HG03066 (cell line): ENCODE measurements around the gene CORO1C.
"Not testable (repeated sequence)": the region's sequence is repeated elsewhere in the genome, so short reads cannot be mapped to it uniquely, and the experiment has no call there.

Source experiments
- ATAC-seq: cut with Tn5 transposase; IDR thresholded peaks from one replicate; pipeline ENCODE4 v1.9.1; 2021; ENCODE audit warnings: low read depth; ENCODE audit not compliant: unreplicated experiment

CORO1C gene

DNA sequence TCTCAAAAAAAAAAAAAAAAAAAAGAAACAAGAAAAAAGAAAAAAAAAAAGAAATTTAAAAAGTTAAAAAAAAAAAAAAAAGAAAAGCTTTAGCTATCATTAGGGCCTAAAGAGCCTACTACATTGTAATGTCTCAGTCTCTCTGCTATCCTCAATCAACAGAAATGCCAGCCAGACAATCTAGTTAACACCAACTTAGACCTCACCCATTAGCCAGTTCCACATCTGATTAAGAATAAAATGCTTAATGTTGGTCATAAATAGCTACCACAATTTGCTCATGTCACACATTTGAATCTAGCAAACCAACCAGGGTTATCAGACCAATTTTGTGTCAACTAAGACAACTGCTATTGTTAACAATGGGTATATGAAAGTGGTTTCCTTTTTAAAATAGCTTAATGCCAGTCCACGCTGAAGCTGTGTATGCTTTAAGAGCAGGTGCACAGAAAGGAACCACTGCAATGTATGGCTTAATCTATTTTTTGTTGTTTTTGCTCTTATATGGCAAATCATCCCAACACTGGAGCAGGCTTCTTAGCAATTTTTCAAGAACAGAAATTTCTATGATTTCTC lies 52.1 kb downstream of the CORO1C start:
- ATAC-seq = no peak

DNA sequence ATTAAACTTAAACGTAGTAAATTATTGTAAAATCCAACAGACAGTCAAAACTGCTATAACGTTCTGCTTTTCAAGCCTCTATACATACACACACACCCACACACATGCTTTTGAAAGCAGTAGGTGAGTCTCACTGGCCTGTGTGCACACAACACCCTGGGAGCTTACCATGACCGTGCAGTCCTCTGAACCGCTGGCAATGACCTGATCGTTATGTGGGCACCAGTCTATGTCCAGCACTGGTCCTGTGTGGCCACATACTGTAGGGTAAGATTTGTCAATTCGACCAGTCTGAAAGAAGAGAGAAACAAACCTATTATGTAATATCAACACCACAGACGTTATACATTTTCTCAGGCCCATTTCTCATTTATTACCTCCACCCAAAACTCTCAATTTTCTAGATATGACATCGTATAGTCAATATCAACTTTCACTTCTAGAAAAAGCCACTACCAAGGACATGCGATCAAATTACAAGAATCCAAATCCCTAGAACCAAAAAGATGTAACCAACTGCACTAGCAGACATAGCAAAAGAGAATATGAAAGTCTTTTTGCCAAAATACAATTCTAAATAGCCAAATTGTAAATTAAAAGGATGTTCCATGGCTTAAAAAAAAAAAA lies 53.1 kb downstream of the CORO1C start:
- ATAC-seq = no peak

DNA sequence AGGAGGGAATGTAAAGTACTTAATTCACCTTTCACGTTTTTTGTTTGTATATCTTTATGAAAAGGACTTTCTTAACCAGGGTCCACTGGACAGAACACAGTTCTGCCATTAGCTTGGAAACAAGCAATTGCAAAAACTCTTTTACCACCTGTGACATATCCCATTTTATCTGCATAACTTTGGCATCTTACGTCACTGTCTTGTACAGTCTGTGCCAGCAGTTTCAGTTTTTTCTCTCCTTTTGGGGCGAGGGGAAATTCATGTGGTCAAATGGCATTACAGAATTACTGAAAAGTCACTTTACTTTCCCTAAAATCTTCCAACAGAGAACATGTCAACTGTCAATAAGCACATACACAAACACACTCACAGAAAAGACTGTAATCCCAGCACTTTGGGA lies 53.9 kb downstream of the CORO1C start:
- no peak for ATAC-seq

DNA sequence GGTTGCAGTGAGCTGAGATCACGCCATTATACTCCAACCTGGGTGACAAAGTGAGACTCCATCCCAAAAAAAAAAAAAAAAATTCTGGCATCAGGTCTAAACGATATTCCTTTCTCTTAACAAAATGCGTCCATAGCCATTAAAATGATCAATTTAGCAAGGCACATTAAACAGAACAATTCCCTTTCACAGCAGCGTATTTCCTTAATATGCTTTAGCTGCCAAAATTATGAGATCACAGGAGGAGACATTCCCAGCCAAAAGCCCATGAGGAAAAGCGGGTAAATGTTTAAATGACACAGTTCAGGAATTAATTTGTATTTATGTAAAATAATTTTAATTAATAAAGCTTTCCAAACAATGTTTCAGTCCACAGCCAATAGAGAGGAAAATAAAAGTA lies 54.6 kb downstream of the CORO1C start:
- no peak for ATAC-seq

DNA sequence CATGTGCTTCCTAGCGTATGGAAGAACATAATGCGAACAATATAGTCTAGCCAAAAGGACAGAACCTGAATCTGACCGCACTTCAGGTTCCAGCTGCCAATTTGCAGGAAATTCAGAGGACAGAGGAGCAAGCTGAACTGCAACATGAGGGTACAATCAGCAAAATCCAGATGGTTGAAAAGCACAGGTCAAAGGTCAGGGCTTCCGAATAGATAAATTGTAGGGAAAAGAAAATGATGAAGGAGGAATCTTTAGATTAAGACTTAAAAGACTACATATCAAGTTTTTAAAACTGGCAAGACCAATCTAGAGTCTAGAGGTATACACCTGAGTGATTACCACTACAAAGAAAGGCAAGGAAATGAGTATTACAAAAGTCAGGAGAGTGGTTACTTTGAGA lies 55.5 kb downstream of the CORO1C start:
- ATAC-seq = no peak

DNA sequence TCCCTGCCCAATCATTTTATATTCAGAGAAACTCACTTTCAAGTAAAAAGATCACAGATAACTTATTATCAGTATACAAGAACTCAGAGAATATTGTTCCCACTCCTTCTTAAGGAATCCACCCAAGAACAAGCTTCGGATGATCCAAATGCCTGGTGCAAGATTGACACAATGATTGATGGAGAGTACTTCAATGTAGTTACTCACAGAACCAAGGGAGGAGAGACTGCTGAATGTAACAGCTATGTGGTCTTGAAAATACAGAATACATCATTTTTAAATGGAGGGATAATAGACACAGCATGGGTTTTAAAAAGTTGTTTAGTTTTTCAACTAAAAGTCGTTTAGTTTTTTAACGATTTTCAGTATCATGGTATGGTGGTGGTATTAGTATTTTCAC lies 59.3 kb downstream of the CORO1C start:
- ATAC-seq = no peak

DNA sequence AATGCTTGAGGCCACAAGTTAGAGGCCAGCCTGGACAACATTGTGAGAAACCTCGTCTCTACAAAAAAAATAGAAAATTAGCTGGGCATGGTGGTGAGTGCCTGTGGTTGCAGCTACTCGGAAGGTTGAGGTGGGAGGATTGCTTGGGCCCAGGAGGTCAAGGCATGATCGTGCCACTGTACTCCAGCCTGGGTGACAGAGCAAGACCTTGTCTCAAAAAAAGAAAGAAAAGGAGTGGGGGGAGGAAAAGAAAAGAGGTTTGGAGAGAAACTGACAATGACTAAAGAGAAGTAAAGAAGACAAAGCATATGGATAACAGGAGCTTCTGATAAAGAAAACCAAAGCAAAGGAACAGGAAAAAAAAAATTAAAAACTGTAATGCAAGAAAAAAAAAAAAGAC lies 60.2 kb downstream of the CORO1C start:
- no peak for ATAC-seq

DNA sequence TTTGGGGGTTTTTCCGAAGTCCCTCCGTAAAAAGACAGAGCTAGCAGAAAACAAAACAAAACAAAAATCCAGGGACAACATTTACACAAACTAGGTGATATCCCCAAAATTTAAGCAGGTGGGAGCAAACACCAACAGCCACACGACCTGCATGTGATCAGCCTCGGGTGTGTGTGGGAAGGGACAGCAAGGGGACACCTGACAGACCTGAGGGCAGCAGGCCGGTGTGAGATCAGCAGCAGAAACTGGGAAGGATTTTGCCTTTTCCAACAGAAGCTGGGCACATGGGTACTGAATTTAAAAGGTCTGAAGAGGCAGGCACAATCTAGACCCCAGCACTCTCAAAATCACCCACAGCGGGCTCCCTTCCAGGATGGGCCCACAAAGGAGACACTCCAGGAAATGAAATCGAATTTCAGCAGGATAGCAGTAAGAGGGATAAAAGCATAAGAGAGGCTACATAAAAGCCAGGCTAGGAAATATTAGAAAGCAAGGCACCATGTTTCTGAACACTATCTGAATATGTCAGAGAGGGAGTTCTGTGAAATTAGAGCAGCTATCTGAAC lies 61.2 kb downstream of the CORO1C start:
- ATAC-seq = no peak

DNA sequence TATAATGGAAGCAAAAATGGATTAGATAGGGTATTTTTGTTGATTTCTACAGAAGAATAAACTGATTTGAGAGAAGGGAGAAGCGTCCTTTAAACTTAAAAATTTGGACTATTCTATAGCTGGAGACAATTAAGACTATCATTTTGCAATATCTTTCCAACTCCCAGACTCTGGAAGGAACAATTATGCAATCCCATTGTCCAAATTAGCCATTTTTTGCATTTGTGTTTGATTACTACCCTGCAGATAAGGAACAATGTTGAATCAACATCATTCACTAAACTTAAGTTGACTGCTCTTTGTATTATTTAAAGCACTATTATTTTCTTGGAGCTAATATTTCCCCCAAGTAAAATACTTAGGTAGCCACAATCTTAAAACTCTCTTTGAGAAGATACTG lies 62.8 kb downstream of the CORO1C start:
- no peak for ATAC-seq

DNA sequence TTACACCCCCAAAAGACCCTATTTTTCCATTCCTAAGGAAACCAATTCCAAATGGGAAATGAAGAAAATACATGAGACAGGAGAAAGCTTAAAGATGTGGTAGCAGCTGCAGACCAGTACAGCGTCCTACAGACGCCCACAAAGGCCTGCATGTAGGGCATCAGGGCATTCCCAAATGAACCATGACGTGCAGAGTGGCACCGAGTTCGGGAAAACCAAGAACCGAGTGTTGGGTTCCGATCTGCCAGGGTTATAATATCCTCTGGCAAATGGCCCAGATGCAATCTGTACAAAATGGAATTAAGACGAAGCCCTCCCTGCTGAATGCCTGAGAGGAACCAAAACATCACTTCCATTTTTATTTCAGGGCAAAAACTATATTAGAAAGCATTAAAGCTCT lies 63.3 kb downstream of the CORO1C start:
- ATAC-seq = no peak

DNA sequence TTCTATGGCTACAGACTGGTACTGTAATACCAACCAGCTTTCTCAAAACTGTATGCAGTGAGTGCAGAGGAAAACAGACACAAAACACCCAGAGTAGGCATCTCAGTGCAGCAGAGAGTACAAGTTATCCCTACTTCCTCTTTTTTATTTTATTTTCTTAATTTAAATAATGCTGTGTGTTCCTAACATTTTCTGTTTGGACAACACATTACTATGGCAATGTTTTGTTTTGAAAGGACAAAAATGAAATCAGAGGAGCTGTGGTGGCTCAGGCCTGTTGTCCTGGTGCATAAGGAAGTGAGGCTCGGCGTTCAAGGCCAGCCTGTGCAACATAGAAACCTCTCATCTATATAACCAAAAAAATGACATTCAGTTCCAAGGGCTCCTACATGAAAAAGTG lies 64.0 kb downstream of the CORO1C start:
- no peak for ATAC-seq

DNA sequence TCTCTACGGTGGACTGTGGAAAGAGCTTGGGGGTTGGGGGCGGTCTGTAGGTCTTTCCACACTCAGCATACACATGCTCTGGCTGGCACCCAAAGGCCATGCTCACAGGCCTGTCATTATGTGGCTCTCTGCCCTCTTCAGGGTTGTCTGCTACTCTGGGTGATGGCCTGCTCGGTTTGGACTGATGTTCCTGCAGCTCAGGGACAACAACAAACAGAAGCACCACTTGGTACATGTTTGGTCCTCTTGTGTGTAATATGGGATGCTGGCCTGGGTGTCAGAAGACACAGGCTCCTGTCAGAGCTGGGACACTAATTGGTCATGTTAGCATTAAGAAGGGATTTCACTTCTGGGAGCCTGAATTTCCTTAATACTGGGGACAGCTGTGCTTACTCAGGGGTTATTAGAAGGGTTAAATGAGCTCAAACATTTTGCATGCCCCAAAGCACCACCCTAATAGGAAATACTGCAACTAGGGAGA lies 64.9 kb downstream of the CORO1C start:
- no peak for ATAC-seq

DNA sequence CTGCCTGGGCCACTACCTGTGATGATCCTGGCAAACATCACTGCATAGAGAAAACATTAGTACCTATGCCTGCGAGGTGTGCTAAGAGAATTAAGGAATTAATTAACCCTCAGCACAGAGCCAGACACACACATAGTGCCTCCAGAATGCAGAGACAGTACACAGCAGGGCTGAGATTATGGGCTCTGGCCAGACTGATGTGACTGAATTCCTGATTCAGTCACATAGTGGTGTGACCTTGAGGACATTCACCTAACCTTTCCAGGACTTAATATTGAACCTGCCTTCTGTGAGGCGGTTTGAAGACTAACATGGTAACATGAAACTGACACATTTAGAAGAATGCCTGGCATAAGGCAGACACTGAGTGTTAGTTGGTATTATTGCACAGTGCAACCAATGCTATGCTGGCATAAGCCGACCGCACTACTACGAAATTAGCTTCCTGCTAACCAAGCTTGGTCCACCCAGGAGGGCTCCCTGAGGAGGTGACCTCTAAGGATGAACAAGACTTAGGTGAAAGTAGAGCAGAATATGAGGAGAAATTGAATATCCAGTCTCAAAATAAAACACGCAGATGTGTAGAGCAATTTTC lies 65.6 kb downstream of the CORO1C start:
- no peak for ATAC-seq

DNA sequence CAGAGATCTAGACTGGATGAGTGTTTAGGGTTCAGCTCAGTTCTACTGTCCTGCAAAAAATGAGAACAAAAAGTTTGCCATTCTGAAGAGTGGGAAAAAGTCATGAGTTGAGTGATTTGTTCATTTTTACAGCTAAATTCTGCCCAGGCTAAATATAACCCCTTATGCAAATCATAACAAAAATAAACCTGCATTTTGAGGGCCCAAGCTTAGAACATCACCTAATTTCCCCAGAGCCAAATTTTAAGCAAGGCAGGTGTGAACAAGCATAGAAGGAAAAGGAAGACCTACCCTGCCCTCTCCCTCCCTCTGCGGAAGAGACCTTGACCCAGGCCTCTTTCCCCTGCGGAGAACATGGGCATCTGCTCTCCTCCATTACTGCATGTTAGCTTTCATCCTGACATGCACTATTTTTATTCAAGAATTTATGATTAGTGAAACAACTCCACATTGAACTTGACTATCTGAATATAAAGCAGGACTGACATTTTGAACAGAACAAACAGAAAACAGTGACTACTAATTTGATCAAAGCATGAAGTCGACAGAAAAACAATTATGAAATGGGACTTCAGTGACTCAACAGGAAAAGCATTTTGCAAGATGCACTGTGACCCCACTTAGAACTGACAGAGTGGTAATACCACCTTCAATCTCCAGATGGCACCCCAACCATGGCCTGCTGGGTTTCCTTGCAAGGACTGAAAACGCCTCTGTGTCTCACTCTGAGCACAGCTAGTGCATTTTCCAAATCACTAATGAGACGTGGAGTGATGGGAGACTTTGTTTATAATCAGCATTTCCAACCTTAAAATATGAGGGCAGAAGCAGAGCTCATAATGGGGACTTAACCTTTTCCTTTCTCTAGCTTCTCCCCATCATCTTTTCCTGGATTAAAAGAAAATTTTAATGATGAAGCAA lies 66.7 kb downstream of the CORO1C start:
- peak; percentile 66 for ATAC-seq

DNA sequence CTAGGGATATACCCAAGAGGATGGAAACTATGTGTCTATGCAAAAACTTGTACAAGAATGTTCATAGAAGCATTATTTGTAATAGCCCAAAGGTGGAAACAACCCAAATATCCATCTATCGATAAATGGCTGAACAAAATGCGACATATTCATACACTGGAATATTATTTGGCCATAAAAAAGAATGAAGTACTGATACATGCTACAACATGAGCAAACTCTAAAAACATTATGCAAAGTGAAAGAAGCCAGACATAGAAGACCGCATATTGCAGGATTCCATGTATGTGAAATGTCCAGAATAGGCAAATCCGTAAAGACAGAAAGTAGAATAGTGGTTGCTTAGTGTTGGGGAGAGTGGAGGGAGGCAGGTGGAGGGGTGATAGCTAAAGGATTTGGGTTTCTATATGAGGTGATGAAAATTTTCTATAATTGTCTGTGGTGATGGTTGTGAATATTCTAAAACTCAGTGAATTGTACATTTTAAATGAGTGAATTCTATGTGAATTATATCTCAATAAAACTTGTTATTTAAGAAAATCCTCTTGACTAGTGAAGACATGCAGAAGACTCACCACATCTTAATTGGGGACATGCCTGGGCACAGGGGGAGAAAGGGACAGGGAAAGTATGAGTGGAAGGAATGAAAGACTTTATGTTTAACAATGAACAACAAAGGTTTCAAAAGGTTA lies 67.8 kb downstream of the CORO1C start:
- no peak for ATAC-seq

DNA sequence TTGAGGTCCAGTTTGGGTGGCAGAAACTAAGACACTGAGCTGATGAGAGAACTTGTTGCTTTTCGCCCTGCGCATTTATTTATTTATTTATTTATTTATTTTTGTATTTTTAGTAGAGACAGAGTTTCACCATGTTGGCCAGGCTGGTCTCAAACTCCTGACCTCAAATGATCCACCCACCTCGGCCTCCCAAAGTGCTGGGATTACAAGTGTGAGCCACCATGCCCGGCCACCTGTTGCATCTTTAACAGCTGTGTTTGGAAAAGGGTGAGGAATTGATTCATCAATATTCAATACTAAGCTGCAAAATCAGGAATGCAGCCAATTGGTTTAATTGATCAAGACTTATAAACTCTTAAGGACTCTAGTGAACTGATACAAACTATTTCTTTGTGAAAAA lies 73.2 kb downstream of the CORO1C start:
- not testable (repeated sequence) for ATAC-seq

DNA sequence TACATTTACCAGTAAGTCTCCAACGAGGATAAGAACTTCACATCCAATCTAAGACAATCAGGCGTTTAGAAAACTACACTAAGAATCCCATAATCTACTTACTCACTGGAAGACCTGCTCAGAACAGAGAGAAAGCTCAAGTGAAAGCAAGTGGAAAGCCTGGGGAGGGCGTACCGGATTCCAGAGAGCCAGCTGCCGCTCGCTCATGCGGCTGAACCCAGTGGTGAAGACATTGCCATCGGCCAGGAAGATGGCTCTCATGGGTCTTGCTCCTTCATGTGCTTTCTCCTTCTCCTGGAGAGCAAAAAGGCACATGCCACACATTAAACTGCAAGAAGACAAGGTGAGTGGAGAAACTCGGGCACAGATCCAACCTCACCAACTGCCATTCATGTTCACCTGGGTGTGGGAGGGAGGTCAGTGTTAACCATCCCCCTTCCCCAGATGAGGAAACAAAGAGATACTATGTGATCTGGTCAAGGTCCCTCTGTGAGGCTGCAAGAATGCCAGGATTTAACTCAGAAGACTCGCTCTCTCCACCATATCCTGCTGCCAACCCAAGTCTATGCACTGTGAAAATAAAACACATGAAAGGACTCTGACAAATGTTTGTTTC lies 74.1 kb downstream of the CORO1C start:
- no peak for ATAC-seq

DNA sequence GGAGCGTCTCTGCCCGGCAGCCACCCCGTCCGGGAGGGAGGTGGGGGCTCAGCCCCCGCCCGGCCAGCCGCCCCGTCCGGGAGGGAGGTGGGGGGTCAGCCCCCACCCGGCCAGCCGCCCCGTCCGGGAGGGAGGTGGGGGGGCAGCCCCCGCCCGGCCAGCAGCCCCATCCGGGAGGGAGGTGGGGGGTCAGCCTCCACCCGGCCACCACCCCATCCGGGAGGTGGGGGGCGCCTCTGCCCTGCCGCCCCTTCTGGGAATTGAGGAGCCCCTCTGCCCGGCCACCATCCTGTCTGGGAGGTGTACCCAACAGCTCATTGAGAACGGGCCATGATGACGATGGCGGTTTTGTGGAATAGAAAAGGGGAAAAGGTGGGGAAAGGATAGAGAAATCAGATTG lies 75.1 kb downstream of the CORO1C start:
- not testable (repeated sequence) for ATAC-seq

DNA sequence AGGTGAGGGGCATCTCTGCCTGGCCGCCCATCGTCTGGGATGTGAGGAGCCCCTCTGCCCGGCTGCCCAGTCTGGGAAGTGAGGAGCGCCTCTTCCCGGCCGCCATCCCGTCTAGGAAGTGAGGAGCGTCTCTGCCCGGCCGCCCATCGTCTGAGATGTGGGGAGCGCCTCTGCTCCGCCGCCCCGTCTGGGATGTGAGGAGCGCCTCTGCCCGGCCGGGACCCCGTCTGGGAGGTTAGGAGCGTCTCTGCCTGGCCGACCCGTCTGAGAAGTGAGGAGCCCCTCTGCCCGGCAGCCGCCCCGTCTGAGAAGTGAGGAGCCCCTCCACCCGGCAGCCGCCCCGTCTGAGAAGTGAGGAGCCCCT lies 75.5 kb downstream of the CORO1C start:
- ATAC-seq = not testable (repeated sequence)

DNA sequence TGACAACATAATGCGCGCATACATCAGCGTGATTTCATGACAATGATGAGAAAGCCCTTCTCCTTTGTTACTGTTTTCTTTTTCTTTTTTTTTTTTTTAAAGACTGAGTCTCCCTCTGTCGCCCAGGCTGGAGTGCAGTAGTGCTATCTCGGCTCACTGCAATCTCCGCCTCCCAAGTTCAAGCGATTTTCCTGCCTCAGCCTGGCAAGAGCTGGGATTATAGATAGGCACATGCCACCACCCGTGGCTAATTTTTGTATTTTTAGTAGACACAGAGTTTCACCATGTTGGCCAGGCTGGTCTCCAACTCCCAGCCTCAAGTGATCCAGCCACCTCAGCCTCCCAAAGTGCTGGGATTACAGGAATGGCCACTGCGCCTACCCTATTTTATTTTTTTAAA lies 76.7 kb downstream of the CORO1C start:
- not testable (repeated sequence) for ATAC-seq
